ENCODE data around the gene SPATS2. TPM values are rescaled to one million over a fixed set of nuclear protein-coding genes. Genes with fewer than 3 reads are reported as not detected.

SPATS2 gene
- polyA plus RNA-seq, 1 experiment: 100 TPM

DNA sequence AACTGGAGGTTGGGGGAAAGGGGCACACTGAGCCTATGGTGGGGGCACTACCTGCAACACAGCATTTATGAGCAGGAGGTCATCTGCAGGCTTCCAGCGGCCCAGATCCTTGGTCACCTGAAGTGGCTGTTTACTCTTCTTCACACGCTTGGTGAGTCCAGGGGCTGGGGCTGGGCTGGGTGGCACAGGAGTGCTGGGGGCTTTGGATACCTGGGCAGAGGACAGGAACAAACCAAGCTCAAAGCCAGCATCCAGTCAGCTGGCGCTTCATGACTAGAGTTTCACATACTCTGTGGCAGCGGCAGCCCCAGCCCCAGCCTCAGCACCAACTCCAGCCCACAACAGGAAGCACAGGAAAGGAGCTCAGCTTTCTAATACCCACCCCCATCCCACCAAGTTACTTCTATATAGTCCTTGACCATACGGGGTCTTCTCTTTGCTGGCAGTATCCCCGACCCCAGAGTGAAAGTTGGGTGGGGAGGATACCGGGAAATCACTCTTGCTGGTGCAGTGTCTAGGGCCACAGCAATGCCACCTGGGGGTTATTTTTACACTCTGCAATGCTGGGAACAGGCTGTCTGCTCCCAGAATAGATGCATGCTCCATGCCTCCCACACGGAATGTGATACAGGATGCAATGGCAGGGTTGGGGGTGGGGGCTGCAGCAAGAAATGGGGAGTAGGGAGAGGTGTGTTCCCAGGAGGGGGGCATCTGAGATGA lies 197.6 kb downstream of the SPATS2 start:
- H3K27me3 ChIP-seq (ENCODE audit: control insufficient read depth, insufficient read depth, low read length): no peaks in the 10 kb centered on the region
- no peak overlapping the region for H3K4me3 ChIP-seq (ENCODE audit: low read depth, low read length)
- ChIA-PET CTCF (interaction anchor here (0.9 to 1.3 kb wide), 2 partner anchors 11 to 50 kb away, joined by 3 read pairs; no protein-coding TSS in a partner anchor), POLR2A (interaction anchor here (1.0 kb wide), 1 partner anchor 9 kb away, joined by 3 read pairs; no protein-coding TSS in a partner anchor)
- no peak overlapping the region for H3K27ac ChIP-seq (ENCODE audit: low read depth, low read length)
- TF ChIP-seq, protein P1, sequence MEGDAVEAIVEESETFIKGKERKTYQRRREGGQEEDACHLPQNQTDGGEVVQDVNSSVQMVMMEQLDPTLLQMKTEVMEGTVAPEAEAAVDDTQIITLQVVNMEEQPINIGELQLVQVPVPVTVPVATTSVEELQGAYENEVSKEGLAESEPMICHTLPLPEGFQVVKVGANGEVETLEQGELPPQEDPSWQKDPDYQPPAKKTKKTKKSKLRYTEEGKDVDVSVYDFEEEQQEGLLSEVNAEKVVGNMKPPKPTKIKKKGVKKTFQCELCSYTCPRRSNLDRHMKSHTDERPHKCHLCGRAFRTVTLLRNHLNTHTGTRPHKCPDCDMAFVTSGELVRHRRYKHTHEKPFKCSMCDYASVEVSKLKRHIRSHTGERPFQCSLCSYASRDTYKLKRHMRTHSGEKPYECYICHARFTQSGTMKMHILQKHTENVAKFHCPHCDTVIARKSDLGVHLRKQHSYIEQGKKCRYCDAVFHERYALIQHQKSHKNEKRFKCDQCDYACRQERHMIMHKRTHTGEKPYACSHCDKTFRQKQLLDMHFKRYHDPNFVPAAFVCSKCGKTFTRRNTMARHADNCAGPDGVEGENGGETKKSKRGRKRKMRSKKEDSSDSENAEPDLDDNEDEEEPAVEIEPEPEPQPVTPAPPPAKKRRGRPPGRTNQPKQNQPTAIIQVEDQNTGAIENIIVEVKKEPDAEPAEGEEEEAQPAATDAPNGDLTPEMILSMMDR (IDR thresholded peaks at IDR 0.05; ENCODE audit: low read depth, low read length): no peak
- DNase-seq (ENCODE audit: low read depth, low spot score): no peak
- no peaks in the 10 kb centered on the region; the same call in 1 of the 2 replicates for H3K9me3 ChIP-seq (ENCODE audit: control insufficient read depth, insufficient read depth, low read length)

- Histone ChIP-seq H3K27ac (ENCODE audit: low read depth, low read length) (no peak overlapping the region), H3K27me3 (ENCODE audit: control insufficient read depth, insufficient read depth, low read length) (no peaks in the 10 kb centered on the region), H3K4me3 (ENCODE audit: low read depth, low read length) (no peak overlapping the region), H3K9me3 (ENCODE audit: control insufficient read depth, insufficient read depth, low read length) (no peaks in the 10 kb centered on the region; the same call in 1 of the 2 replicates)
- TF ChIP-seq, protein P1 (IDR thresholded peaks at IDR 0.05; ENCODE audit: low read depth, low read length): no peak
- POLR2A ChIA-PET: interaction anchor here (1.0 kb wide), 1 partner anchor 10 kb away, joined by 3 read pairs; no protein-coding TSS in a partner anchor
- DNase-seq (ENCODE audit: low read depth, low spot score): no peak
- CTCF ChIA-PET: interaction anchor here (0.8 to 0.9 kb wide), 2 partner anchors 15 to 51 kb away, joined by 3 read pairs; no protein-coding TSS in a partner anchor
Measured at GRCh38 chr12:49565406-49566265, 198.4 kb downstream of the SPATS2 start.

- POLR2A ChIA-PET: interaction anchor here (1.5 kb wide), 1 partner anchor 10 kb away, joined by 5 read pairs; no protein-coding TSS in a partner anchor
Measured at GRCh38 chr12:49566361-49566760, 199.1 kb downstream of the SPATS2 start.

DNA sequence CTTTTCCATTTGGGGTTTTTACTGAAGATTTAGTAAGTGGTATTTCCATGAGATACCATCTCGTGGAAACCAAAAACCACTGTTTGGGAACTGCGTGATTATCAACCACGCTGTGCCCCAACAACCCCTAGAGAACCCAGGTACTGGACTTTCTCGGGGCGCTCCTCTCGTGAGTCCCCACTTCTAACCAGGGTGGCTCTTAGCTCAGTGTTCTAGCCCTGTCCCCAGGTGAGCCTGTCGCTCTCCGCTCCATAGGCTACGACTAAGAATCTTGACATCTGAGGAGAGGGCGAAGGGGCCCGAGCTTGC lies 200.0 kb downstream of the SPATS2 start:
- ChIA-PET CTCF (interaction anchor here (0.5 to 1.7 kb wide), 4 partner anchors 13 to 236 kb away, joined by 3 to 5 read pairs (median 4); no protein-coding TSS in a partner anchor), POLR2A (interaction anchor here (0.6 to 1.5 kb wide), 10 partner anchors 9 to 1562 kb away, joined by 3 to 7 read pairs (median 4); partner anchors contain the start of genes TMBIM6 and TROAP)
- TF ChIP-seq, protein P1 (IDR thresholded peaks at IDR 0.05; ENCODE audit: low read depth, low read length): no peak
- Histone ChIP-seq H3K27ac (ENCODE audit: low read depth, low read length) (no peak overlapping the region), H3K9me3 (ENCODE audit: control insufficient read depth, insufficient read depth, low read length) (no peaks in the 10 kb centered on the region; the same call in 1 of the 2 replicates), H3K4me3 (ENCODE audit: low read depth, low read length) (peak overlapping the region; percentile 100), H3K27me3 (ENCODE audit: control insufficient read depth, insufficient read depth, low read length) (no peaks in the 10 kb centered on the region)
- no peak for DNase-seq (ENCODE audit: low read depth, low spot score)

More at GRCh38 chr12:49566361-49566760, 199.1 kb downstream of the SPATS2 start:
- Histone ChIP-seq H3K27ac (ENCODE audit: low read depth, low read length) (no peak overlapping the region), H3K27me3 (ENCODE audit: control insufficient read depth, insufficient read depth, low read length) (no peaks in the 10 kb centered on the region), H3K9me3 (ENCODE audit: control insufficient read depth, insufficient read depth, low read length) (no peaks in the 10 kb centered on the region; the same call in 1 of the 2 replicates), H3K4me3 (ENCODE audit: low read depth, low read length) (no peak overlapping the region)
- TF ChIP-seq, protein P1 (IDR thresholded peaks at IDR 0.05; ENCODE audit: low read depth, low read length): no peak
- CTCF ChIA-PET: interaction anchor here (0.8 to 1.7 kb wide), 2 partner anchors 14 to 235 kb away, joined by 3 to 5 read pairs; no protein-coding TSS in a partner anchor
- no peak for DNase-seq (ENCODE audit: low read depth, low spot score)
